DOHH2 (cell line): ENCODE data around the gene PHLDA1.

Source experiments
- H3F3A ChIP-seq: fragments of 200-600 bp; sonication (generic), shearing (Covaris generic); 2 replicates; pipeline ENCODE4 v1.6.0; 2016; ENCODE audit warnings: antibody characterized with exemption, mild to moderate bottlenecking; ENCODE audit not compliant: control insufficient read depth, insufficient read depth
- H3K27ac ChIP-seq: fragments of 200-600 bp; sonication (generic); 2 replicates; pipeline ENCODE4 v1.5.1; 2014; ENCODE audit warnings: low read depth, mild to moderate bottlenecking, low read length, moderate library complexity
- H3K27me3 ChIP-seq: fragments of 200-600 bp; sonication (generic); 2 replicates; pipeline ENCODE4 v1.6.1; 2014; ENCODE audit warnings: mild to moderate bottlenecking, low read length, mixed read lengths; ENCODE audit not compliant: control insufficient read depth
- H3K36me3 ChIP-seq: fragments of 200-600 bp; sonication (generic); 2 replicates; pipeline ENCODE4 v1.6.1; 2014; ENCODE audit warnings: mild to moderate bottlenecking, low read length, moderate library complexity, mixed read lengths; ENCODE audit not compliant: control insufficient read depth
- H3K4me1 ChIP-seq: fragments of 200-600 bp; sonication (generic); 2 replicates; pipeline ENCODE4 v1.6.1; 2014; ENCODE audit warnings: mild to moderate bottlenecking, low read length, mixed read lengths; ENCODE audit not compliant: control insufficient read depth
- H3K4me2 ChIP-seq: fragments of 200-600 bp; sonication (generic); 2 replicates; pipeline ENCODE4 v1.6.0; 2014; ENCODE audit warnings: mild to moderate bottlenecking, low read length, moderate library complexity
- H3K4me3 ChIP-seq: fragments of 200-600 bp; sonication (generic); 2 replicates; pipeline ENCODE4 v1.5.1; 2014; ENCODE audit warnings: mild to moderate bottlenecking, low read length, mixed read lengths
- H3K79me2 ChIP-seq: fragments of 200-600 bp; sonication (generic); 2 replicates; pipeline ENCODE4 v1.6.1; 2014; ENCODE audit warnings: mild to moderate bottlenecking, low read length, mixed read lengths; ENCODE audit not compliant: control insufficient read depth
- H3K9me2 ChIP-seq: fragments of 200-600 bp; sonication (generic); replicated peaks from 2 replicates; pipeline ENCODE4 v1.6.1; 2014; ENCODE audit warnings: mild to moderate bottlenecking, low read length, mixed read lengths; ENCODE audit not compliant: control insufficient read depth
- H3K9me3 ChIP-seq: fragments of 200-600 bp; sonication (generic); 2 replicates; pipeline ENCODE4 v1.6.1; 2014; ENCODE audit warnings: antibody characterized with exemption, low read length, mixed read lengths; ENCODE audit not compliant: control insufficient read depth, insufficient read depth
- H4K20me1 ChIP-seq: fragments of 200-600 bp; sonication (generic); 2 replicates; pipeline ENCODE4 v1.6.0; 2014; ENCODE audit warnings: low read depth, mild to moderate bottlenecking, antibody characterized with exemption, low read length, moderate library complexity; ENCODE audit not compliant: control insufficient read depth, insufficient read depth
- CTCF ChIP-seq: fragments of 200-600 bp; sonication (generic); IDR thresholded peaks from one replicate; pipeline ENCODE4 v1.5.1; 2014; ENCODE audit warnings: antibody characterized with exemption, mild to moderate bottlenecking, low read depth, low read length; ENCODE audit not compliant: poor library complexity, severe bottlenecking
- EZH2phosphoT487 ChIP-seq: fragments of 200-600 bp; sonication (generic); IDR thresholded peaks from 2 replicates; pipeline ENCODE4 v1.6.1; 2017; ENCODE audit warnings: borderline replicate concordance, mild to moderate bottlenecking, antibody characterized with exemption, low read length, moderate library complexity, mixed read lengths

The PHLDA1 gene

GRCh38 chr12:76073561-76073960 lies 42.0 kb upstream of the PHLDA1 start:
- Histone ChIP-seq H3K4me1 (peaks cover 39% of the 10 kb centered on the region), H4K20me1 (peaks cover 61% of the 10 kb centered on the region), H3K27ac (no peak overlapping the region), H3K9me2 (no peaks in the 10 kb centered on the region), H3K36me3 (peaks cover 99% of the 10 kb centered on the region), H3K4me2 (no peak overlapping the region), H3K9me3 (no peaks in the 10 kb centered on the region), H3K4me3 (no peak overlapping the region), H3K79me2 (peaks cover 100% of the 10 kb centered on the region), H3F3A (peaks cover 15% of the 10 kb centered on the region; the same call in 1 of the 2 replicates), H3K27me3 (no peaks in the 10 kb centered on the region)
- TF ChIP-seq CTCF (no peak), EZH2phosphoT487 (no peak)

GRCh38 chr12:76072568-76072967 lies 41.0 kb upstream of the PHLDA1 start:
- Histone ChIP-seq H3K4me3 (no peak overlapping the region), H4K20me1 (peaks cover 53% of the 10 kb centered on the region), H3K9me3 (no peaks in the 10 kb centered on the region), H3K27me3 (no peaks in the 10 kb centered on the region), H3F3A (peaks cover 15% of the 10 kb centered on the region; the same call in 1 of the 2 replicates), H3K27ac (no peak overlapping the region), H3K36me3 (peaks cover 99% of the 10 kb centered on the region), H3K79me2 (peaks cover 100% of the 10 kb centered on the region), H3K4me1 (peaks cover 30% of the 10 kb centered on the region), H3K4me2 (no peak overlapping the region), H3K9me2 (no peaks in the 10 kb centered on the region)
- TF ChIP-seq CTCF (no peak), EZH2phosphoT487 (no peak)

GRCh38 chr12:76069339-76069738 lies 37.8 kb upstream of the PHLDA1 start:
- Histone ChIP-seq H3K36me3 (peaks cover 99% of the 10 kb centered on the region), H3K79me2 (peaks cover 100% of the 10 kb centered on the region), H3K9me3 (peaks cover 4% of the 10 kb centered on the region; the same call in 1 of the 2 replicates), H3K27me3 (no peaks in the 10 kb centered on the region), H3K9me2 (no peaks in the 10 kb centered on the region), H3K4me2 (no peak overlapping the region), H3F3A (peaks cover 12% of the 10 kb centered on the region; the same call in 1 of the 2 replicates), H4K20me1 (peaks cover 35% of the 10 kb centered on the region), H3K4me3 (no peak overlapping the region), H3K27ac (no peak overlapping the region), H3K4me1 (peaks cover 7% of the 10 kb centered on the region)
- TF ChIP-seq EZH2phosphoT487 (no peak), CTCF (no peak)
